ENCODE results near the gene RIPOR3.
"Not testable (repeated sequence)": the region's sequence is repeated elsewhere in the genome, so short reads cannot be mapped to it uniquely, and the experiment has no call there.

Gene RIPOR3

GRCh38 chr20:50607436-50607835, 83.9 kb downstream of the RIPOR3 start:
- TF ChIP-seq CTCF (IDR thresholded peaks at IDR 0.05; ENCODE audit: control extremely low read depth, extremely low read depth, low read depth, missing control alignments), result no peak
- ChIA-PET CTCF (no interaction called here), POLR2A (no interaction called here)
- DNase-seq (ENCODE audit: extremely low spot score), result no peak

DNA sequence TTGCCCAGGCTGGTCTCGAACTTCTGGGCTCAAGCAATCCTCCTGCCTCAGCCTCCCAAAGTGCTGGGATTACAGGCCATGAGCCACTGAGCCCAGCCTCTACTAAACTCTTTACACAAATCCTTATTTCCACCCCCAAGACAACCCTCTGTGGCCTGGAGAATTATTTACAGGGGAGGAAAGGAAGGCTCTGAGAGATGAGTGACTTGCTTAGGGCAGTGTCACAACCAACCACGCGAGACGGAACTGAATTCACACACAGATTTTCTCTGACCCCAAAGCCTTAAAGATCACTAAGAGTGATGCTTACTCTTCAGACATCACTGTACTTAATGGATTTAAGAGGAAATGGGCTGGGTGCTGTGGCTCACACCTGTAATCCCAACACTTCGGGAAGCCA, 86.2 kb downstream of the RIPOR3 start:
- no peak for TF ChIP-seq CTCF (IDR thresholded peaks at IDR 0.05; ENCODE audit: control extremely low read depth, extremely low read depth, low read depth, missing control alignments)
- ChIA-PET CTCF (interaction anchor here (1.4 kb wide), 1 partner anchor 11 kb away, joined by 3 read pairs; no protein-coding TSS in a partner anchor), POLR2A (no interaction called here)

DNA sequence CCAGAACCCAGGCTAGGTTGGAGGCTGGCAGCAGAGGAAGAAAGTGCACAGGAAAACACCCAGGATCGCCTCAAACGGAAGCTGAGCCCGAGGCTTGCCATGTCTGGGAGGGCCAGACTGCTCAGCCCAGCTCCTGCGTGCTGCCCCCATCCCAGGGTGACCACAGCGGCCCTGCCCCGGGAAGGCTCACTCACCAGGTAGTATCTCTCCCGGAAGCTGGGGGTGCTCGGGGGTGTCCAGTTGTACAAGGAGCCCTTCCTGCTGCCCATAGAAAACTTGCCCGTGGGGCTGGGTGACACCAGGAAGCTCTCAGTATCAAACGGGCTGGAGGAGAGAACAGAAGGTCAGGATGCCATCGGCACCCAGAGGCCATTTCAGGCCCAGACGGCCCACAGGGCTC, 86.9 kb downstream of the RIPOR3 start:
- no peak for DNase-seq (ENCODE audit: extremely low spot score)
- CTCF ChIA-PET, result interaction anchor here (1.3 to 1.4 kb wide), 2 partner anchors 10 to 12 kb away, joined by 3 read pairs; no protein-coding TSS in a partner anchor
- POLR2A ChIA-PET, result no interaction called here
- TF ChIP-seq CTCF (IDR thresholded peaks at IDR 0.05; ENCODE audit: control extremely low read depth, extremely low read depth, low read depth, missing control alignments), result no peak

More for the DNA sequence above, 86.2 kb downstream of the RIPOR3 start:
- no peak for DNase-seq (ENCODE audit: extremely low spot score)

DNA sequence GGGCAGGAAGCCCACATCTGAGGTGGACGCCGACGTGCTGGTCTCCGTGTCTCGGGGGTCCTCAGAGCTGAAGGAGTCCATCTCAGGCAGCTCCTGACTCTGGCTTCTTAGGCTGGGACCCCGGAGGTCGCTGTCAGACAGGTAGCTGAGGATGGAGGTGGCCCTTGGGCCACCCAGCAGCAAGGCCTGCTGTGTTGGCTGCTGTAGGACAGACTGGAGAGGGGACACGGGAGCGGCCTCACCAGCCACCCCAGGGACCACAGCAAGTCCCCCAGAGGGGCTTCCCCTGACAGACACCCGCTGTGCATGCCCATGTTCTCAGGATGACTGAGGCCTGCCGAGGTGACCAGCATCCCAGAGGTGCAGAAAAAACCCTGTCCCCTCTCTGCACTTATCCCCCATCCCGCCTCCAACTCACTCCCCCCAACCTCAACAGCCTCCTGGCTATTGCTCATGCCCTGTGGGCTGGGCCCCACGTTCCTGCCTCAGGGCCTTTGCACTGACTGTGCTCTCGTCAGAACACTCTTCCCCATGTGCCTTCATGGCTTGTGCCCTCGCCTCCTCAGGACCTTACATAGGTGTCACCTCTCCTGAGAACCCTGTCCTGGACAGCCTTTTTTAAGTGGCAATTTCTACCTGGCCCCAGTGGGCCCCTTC, 88.8 kb downstream of the RIPOR3 start:
- DNase-seq (ENCODE audit: extremely low spot score), result no peak
- CTCF ChIA-PET, result interaction anchor here (1.8 kb wide), 1 partner anchor 14 kb away, joined by 5 read pairs; no protein-coding TSS in a partner anchor
- POLR2A ChIA-PET, result no interaction called here
- TF ChIP-seq CTCF (IDR thresholded peaks at IDR 0.05; ENCODE audit: control extremely low read depth, extremely low read depth, low read depth, missing control alignments), result no peak

- POLR2A ChIA-PET, result no interaction called here
- no peak for TF ChIP-seq CTCF (IDR thresholded peaks at IDR 0.05; ENCODE audit: control extremely low read depth, extremely low read depth, low read depth, missing control alignments)
- no peak for DNase-seq (ENCODE audit: extremely low spot score)
- CTCF ChIA-PET, result interaction anchor here (1.8 kb wide), 1 partner anchor 13 kb away, joined by 5 read pairs; no protein-coding TSS in a partner anchor
Observed at GRCh38 chr20:50601511-50602431, 89.6 kb downstream of the RIPOR3 start.

GRCh38 chr20:50600281-50600895, 91.0 kb downstream of the RIPOR3 start:
- no peak for TF ChIP-seq CTCF (IDR thresholded peaks at IDR 0.05; ENCODE audit: control extremely low read depth, extremely low read depth, low read depth, missing control alignments)
- ChIA-PET POLR2A (no interaction called here), CTCF (interaction anchor here (1.3 kb wide), 1 partner anchor 13 kb away, joined by 8 read pairs; no protein-coding TSS in a partner anchor)
- DNase-seq (ENCODE audit: extremely low spot score), result no peak

GRCh38 chr20:50598768-50599167, 92.6 kb downstream of the RIPOR3 start:
- DNase-seq (ENCODE audit: extremely low spot score); POLR2A ChIA-PET: not testable (repeated sequence)
- CTCF ChIA-PET, result interaction anchor here (2.5 kb wide), 1 partner anchor 10 kb away, joined by 12 read pairs; no protein-coding TSS in a partner anchor

Measured in GM10248 (cell line).